Neural cell (in vitro differentiated cells): Measurements from ENCODE around the gene KRTAP5-4. TPM values are rescaled to one million over a fixed set of nuclear protein-coding genes. Genes with fewer than 3 reads are reported as not detected.
"Not testable (repeated sequence)": the region's sequence is repeated elsewhere in the genome, so short reads cannot be mapped to it uniquely, and the experiment has no call there.

ENCODE experiments used
- H2AFZ ChIP-seq: fragments of 200-600, 300-800 bp; sonication (generic), shearing (Covaris generic); 2 replicates; pipeline ENCODE4 v1.6.0; 2014; ENCODE audit warnings: low read depth, mild to moderate bottlenecking, antibody characterized with exemption, low read length, moderate library complexity
- H3F3A ChIP-seq: fragments of 200-600 bp; shearing (Covaris generic); 2 replicates; pipeline ENCODE4 v1.6.1; 2016; ENCODE audit warnings: mild to moderate bottlenecking, moderate library complexity, mixed read lengths, antibody characterized with exemption, low read length; ENCODE audit not compliant: insufficient read depth, poor library complexity, severe bottlenecking
- H3K27ac ChIP-seq: fragments of 200-600, 300-800 bp; sonication (generic), shearing (Covaris generic); 2 replicates; pipeline ENCODE4 v1.5.1; 2014; ENCODE audit warnings: mild to moderate bottlenecking, low read length, moderate library complexity
- H3K27me3 ChIP-seq: fragments of 300-800, 200-600 bp; sonication (generic), shearing (Covaris generic); 2 replicates; pipeline ENCODE4 v1.6.0; 2014; ENCODE audit warnings: mild to moderate bottlenecking, low read depth, low read length, moderate library complexity; ENCODE audit not compliant: insufficient read depth
- H3K36me3 ChIP-seq: fragments of 300-800, 200-600 bp; sonication (generic), shearing (Covaris generic); 2 replicates; pipeline ENCODE4 v1.5.1; 2014; ENCODE audit warnings: mild to moderate bottlenecking, antibody characterized with exemption, low read length, moderate library complexity; ENCODE audit not compliant: insufficient read depth
- H3K4me2 ChIP-seq: fragments of 300-800, 200-600 bp; sonication (generic), shearing (Covaris generic); 2 replicates; pipeline ENCODE4 v1.6.0; 2014; ENCODE audit warnings: mild to moderate bottlenecking, low read length
- H3K4me3 ChIP-seq: fragments of 300-800, 200-600 bp; sonication (generic), shearing (Covaris generic); 2 replicates; pipeline ENCODE4 v1.5.1; 2014; ENCODE audit warnings: mild to moderate bottlenecking, low read length, moderate library complexity
- H3K79me2 ChIP-seq: fragments of 200-600 bp; shearing (Covaris generic); replicated peaks from 2 replicates; pipeline ENCODE4 v1.6.0; 2014; ENCODE audit warnings: mild to moderate bottlenecking, low read length, moderate library complexity; ENCODE audit not compliant: insufficient read depth
- H3K9ac ChIP-seq: fragments of 300-800, 200-600 bp; sonication (generic), shearing (Covaris generic); 2 replicates; pipeline ENCODE4 v1.6.1; 2016; ENCODE audit warnings: mild to moderate bottlenecking, low read length, mixed read lengths
- H3K9me2 ChIP-seq: fragments of 200-600 bp; shearing (Covaris generic); 2 replicates; pipeline ENCODE4 v1.6.1; 2016; ENCODE audit warnings: mild to moderate bottlenecking, low read length, mixed read lengths; ENCODE audit not compliant: insufficient read depth
- H3K9me3 ChIP-seq: fragments of 200-600, 300-800 bp; sonication (generic), shearing (Covaris generic); 2 replicates; pipeline ENCODE4 v1.6.1; 2016; ENCODE audit warnings: mild to moderate bottlenecking, mixed run types, low read length, moderate library complexity, mixed read lengths
- H4K20me1 ChIP-seq: fragments of 200-600 bp; shearing (Covaris generic); 2 replicates; pipeline ENCODE4 v1.6.1; 2016; ENCODE audit warnings: mild to moderate bottlenecking, mixed run types; ENCODE audit not compliant: insufficient read depth
- EP300 ChIP-seq: fragments of 450-650 bp; conservative IDR thresholded peaks from 2 replicates; pipeline ENCODE4 v1.6.1; 2014; ENCODE audit warnings: antibody characterized with exemption, mild to moderate bottlenecking, moderate library complexity; ENCODE audit not compliant: poor library complexity, severe bottlenecking
- EZH2 ChIP-seq: fragments of 200-600, 300-800 bp; shearing (Covaris generic), sonication (generic); IDR thresholded peaks from 2 replicates; pipeline ENCODE4 v1.6.1; 2014; ENCODE audit warnings: antibody characterized with exemption, low read length, borderline replicate concordance, mild to moderate bottlenecking; ENCODE audit not compliant: insufficient read depth, poor library complexity, severe bottlenecking
- MXI1 ChIP-seq: fragments of 450-650 bp; conservative IDR thresholded peaks from 2 replicates; pipeline ENCODE4 v1.6.1; 2014; ENCODE audit warnings: antibody characterized with exemption, mild to moderate bottlenecking; ENCODE audit not compliant: poor library complexity, severe bottlenecking
- POLR2AphosphoS5 ChIP-seq: IDR thresholded peaks from 2 replicates; pipeline ENCODE4 v1.6.1; 2012
- RAD21 ChIP-seq: fragments of 450-650 bp; conservative IDR thresholded peaks from 2 replicates; pipeline ENCODE4 v1.6.1; 2014; ENCODE audit warnings: antibody characterized with exemption, mild to moderate bottlenecking, moderate library complexity
- TAF1 ChIP-seq: IDR thresholded peaks from 2 replicates; pipeline ENCODE4 v1.6.1; 2012; ENCODE audit warnings: low read depth
- polyA plus RNA-seq: library from polyadenylated mRNA; depleted of rRNA; stranded (reverse); fragments of >200 nt; gene quantifications from 2 replicates; pipeline ENCODE4 v1.2.3, GENCODE V29; 2014
- TF ChIP-seq, protein P1 (sequence below): IDR thresholded peaks from 2 replicates; pipeline ENCODE4 v1.6.1; 2012; ENCODE audit warnings: borderline replicate concordance
- TF ChIP-seq, protein P2 (sequence below): fragments of 450-650 bp; IDR thresholded peaks from 2 replicates; pipeline ENCODE4 v1.5.1; 2014; ENCODE audit warnings: antibody characterized with exemption, mild to moderate bottlenecking, moderate library complexity; ENCODE audit not compliant: poor library complexity, severe bottlenecking

Gene KRTAP5-4
- polyA plus RNA-seq, 1 donor from 2014 or later = not detected

DNA sequence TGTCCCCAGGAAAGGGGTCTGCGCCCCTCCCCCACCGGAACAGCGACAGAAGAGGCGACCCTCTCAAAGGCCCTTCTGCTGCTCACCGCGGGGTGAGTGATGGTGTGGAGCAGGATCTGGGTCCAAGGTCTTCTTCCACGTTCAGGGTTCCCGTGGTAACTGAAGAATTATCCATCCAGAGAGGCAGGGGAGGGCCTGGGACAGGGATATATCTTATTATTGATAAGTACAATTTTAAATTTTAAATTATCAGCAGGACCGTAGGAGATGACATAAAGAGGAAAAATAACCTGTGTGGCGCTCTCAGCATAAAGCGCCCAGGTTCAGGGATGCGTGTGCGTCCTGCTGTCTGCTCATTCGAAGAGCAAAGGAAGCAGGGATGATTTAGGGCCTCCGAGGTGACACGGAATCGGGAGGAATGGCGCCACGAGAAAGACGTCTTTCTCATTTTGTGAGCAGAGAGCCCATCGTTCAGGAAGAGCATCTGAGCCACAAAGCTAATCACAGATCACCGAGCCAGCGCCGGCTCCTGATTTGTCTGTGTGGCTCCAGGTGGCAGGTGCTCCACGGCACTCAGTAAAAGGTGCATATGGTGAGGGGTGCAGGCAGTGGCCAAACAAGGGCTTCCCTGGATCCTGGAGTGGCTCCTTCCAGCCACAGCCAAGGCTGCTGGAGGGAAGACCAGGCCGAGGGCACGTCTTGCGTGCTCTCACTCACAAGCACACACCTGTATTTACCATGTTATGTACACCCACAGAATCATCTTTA lies 26.9 kb upstream of the KRTAP5-4 start:
- Histone ChIP-seq H2AFZ (no peak overlapping the region), H3K36me3 (no peaks in the 10 kb centered on the region)
- no peak for TF ChIP-seq EZH2
- TF ChIP-seq TAF1 = no peak
- TF ChIP-seq, protein P1, sequence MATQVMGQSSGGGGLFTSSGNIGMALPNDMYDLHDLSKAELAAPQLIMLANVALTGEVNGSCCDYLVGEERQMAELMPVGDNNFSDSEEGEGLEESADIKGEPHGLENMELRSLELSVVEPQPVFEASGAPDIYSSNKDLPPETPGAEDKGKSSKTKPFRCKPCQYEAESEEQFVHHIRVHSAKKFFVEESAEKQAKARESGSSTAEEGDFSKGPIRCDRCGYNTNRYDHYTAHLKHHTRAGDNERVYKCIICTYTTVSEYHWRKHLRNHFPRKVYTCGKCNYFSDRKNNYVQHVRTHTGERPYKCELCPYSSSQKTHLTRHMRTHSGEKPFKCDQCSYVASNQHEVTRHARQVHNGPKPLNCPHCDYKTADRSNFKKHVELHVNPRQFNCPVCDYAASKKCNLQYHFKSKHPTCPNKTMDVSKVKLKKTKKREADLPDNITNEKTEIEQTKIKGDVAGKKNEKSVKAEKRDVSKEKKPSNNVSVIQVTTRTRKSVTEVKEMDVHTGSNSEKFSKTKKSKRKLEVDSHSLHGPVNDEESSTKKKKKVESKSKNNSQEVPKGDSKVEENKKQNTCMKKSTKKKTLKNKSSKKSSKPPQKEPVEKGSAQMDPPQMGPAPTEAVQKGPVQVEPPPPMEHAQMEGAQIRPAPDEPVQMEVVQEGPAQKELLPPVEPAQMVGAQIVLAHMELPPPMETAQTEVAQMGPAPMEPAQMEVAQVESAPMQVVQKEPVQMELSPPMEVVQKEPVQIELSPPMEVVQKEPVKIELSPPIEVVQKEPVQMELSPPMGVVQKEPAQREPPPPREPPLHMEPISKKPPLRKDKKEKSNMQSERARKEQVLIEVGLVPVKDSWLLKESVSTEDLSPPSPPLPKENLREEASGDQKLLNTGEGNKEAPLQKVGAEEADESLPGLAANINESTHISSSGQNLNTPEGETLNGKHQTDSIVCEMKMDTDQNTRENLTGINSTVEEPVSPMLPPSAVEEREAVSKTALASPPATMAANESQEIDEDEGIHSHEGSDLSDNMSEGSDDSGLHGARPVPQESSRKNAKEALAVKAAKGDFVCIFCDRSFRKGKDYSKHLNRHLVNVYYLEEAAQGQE = no peak
- no peak for TF ChIP-seq MXI1
- no peak for TF ChIP-seq POLR2AphosphoS5
- TF ChIP-seq, protein P2, sequence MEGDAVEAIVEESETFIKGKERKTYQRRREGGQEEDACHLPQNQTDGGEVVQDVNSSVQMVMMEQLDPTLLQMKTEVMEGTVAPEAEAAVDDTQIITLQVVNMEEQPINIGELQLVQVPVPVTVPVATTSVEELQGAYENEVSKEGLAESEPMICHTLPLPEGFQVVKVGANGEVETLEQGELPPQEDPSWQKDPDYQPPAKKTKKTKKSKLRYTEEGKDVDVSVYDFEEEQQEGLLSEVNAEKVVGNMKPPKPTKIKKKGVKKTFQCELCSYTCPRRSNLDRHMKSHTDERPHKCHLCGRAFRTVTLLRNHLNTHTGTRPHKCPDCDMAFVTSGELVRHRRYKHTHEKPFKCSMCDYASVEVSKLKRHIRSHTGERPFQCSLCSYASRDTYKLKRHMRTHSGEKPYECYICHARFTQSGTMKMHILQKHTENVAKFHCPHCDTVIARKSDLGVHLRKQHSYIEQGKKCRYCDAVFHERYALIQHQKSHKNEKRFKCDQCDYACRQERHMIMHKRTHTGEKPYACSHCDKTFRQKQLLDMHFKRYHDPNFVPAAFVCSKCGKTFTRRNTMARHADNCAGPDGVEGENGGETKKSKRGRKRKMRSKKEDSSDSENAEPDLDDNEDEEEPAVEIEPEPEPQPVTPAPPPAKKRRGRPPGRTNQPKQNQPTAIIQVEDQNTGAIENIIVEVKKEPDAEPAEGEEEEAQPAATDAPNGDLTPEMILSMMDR = no peak
- TF ChIP-seq RAD21 = no peak
- no peak for TF ChIP-seq EP300

DNA sequence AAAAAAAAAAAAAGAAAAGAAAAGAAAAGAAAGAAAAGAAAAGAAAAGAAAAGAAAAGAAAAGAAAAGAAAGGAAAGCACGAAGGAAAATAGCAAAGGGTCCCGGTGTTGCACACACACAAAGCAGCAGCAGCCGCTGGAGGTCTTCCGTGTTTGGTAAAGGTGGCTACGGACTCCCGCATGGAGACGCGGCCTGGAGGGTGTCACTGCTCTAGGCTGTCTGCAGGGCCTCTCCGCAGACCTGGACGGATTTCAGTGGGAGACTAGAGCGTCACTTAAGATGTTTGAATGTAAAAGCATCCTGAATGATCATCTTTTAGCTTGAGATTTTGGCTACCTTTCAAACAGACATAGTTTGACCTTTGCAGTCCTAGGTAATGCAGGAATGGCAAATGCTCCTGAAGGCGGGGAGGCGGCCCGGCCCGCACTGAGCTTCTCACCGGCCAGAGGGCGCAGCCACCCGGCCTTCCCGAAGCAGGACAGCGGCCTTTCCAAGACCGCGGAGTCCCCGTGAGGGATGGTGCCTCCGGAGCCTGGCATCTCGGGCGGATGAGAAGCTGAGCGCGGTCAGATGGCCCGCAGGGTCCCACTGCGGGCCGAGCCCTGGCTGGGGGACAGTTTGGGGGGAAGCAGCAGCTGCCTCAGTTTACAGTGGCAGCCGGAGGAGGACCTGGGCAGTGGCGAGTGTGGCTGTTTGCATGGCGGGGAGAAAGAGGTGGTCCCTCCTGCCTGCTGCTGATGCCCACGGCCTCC lies 26.1 kb upstream of the KRTAP5-4 start:
- Histone ChIP-seq H3K4me3 (no peak overlapping the region), H3K9me3 (no peaks in the 10 kb centered on the region), H3K4me2 (no peak overlapping the region), H3K36me3 (no peaks in the 10 kb centered on the region), H4K20me1 (no peaks in the 10 kb centered on the region), H3K27ac (no peak overlapping the region), H3K9me2 (no peaks in the 10 kb centered on the region), H2AFZ (no peak overlapping the region), H3K79me2 (no peaks in the 10 kb centered on the region), H3F3A (no peaks in the 10 kb centered on the region), H3K27me3 (no peaks in the 10 kb centered on the region), H3K9ac (no peak overlapping the region)
- TF ChIP-seq RAD21 = no peak
- TF ChIP-seq POLR2AphosphoS5 = no peak
- TF ChIP-seq, protein P1 = no peak
- TF ChIP-seq TAF1 = no peak

More for the DNA sequence above, 26.9 kb upstream of the KRTAP5-4 start:
- no peak overlapping the region for H3K9ac ChIP-seq
- no peak overlapping the region for H3K4me3 ChIP-seq
- no peaks in the 10 kb centered on the region for H3K9me2 ChIP-seq
- H3K4me2 ChIP-seq = no peak overlapping the region
- H3F3A ChIP-seq = no peaks in the 10 kb centered on the region
- no peaks in the 10 kb centered on the region for H4K20me1 ChIP-seq
- no peaks in the 10 kb centered on the region for H3K79me2 ChIP-seq
- no peaks in the 10 kb centered on the region for H3K27me3 ChIP-seq
- H3K27ac ChIP-seq = no peak overlapping the region
- H3K9me3 ChIP-seq = no peaks in the 10 kb centered on the region

DNA sequence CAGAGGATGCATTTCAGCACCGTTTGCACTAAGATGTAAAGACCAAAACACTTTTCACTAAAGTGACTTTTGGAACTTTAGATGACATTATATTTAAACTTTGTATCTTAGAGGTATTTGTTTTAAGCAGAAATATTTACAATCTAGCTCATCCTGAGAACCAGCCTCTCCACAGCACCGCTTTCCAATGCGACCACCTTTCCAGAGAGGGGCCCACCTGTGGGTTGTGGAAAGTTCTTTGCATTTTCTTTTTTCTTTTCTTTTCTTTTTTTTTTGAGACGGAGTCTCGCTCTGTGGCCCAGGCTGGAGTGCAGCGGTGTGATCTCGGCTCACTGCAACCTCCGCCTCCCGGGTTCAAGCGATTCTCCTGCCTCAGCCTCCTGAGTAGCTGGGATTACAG lies 24.6 kb upstream of the KRTAP5-4 start:
- H3K9me2 ChIP-seq, H3K79me2 ChIP-seq, H3K4me3 ChIP-seq, H3K36me3 ChIP-seq, H2AFZ ChIP-seq, H3K27me3 ChIP-seq, H3F3A ChIP-seq, H3K9me3 ChIP-seq, H3K4me2 ChIP-seq, H3K9ac ChIP-seq, H3K27ac ChIP-seq, H4K20me1 ChIP-seq: not testable (repeated sequence)
